T follicular helper cell (primary cell): ENCODE data around the gene CCDC124.

Experiments used
- DNase-seq: peaks from one replicate; pipeline ENCODE4 v3.0.0-alpha.2; 2020; ENCODE audit warnings: low read depth

CCDC124 gene

DNA sequence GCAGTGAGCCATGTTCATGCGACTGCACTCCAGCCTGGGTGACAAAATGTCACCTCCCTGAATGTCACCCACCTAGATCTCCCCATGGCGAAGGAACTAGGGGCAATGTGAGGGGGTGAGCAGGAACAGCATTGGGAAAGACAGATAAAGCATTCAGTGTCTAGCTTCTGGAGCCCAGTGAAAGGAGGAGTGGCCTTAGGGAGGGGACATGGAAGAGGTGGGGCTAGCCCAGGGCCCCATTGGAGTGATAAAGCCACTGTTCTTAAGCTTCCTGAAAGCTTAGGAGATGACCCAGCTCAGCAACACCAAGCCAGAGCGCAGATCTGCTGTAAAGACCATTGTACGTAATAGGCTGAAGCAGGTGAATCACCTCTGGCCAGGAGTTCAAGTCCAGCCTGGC, 21.1 kb downstream of the CCDC124 start:
- DNase-seq, result no peak

DNA sequence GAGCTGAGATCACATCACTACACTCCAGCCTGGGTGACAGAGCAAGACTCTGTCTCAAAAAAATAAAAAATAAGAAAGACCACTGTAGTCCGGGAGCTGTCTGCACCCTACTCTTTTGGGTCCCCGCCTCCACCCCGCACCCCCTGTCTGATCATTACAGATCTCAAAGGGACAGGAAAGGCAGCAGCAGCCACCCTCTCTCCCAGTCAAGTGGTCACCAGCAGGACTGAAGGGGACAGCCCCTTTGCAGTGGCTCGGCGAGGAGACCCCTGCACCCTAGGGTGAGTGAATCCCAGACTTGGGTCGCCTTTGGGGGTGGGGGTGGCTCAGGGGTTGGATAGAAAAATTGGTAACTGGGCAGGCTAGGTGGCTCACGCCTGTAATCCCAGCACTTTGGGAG, 21.6 kb downstream of the CCDC124 start:
- no peak for DNase-seq

DNA sequence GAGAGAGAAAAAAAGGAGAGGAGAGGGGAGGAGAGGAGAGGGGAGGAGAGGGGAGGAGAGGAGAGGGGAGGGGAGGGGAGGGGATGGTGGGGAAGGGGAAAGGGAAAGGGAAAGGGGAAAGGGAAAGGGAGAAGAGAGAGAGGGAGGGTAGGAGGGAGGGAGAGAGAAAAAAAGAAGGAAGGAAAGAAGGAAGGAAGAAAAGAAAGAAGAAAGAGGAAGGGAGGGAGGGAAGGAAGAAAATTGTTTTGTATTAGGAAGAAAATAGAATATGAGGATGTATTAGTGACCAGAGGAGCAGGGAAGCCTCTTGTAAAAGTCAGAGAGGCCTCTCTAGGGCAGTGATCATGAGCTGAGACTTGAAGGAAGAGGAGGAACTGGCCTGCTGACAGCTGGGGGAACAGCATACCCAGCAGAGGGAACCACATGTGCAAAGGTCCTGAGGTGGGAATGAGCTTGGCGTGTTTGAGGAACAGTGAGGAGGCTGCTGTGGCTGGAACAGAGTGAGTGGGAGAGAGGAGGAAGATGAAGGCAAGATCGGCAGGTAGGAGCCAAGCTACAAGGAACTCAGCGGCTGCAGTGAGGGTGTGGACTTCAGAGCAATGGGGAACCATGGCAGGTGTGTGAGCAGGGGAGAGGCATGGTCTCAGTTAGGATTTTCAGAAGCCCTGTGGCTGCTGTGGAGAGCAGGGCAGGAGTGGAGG, 24.5 kb downstream of the CCDC124 start:
- no peak for DNase-seq

DNA sequence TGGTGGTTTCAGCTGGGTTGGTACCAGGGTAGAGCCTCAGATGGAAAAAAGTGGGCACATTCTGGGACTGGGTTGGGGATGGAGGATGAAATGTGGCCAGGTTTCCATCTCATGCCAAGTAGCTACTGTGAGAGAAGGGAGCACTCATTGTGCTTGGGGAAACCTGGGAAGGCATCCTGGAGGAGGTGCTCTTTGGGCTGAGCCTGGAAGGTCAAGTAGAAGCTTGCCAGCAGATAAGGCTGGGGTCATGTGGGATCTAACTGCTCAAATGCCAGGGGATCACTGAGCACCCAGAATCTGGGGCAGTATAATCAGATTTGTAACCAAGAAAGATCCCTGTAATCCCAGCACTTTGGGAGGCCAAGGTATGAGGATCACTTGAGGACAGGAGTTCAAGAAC, 25.1 kb downstream of the CCDC124 start:
- no peak for DNase-seq

DNA sequence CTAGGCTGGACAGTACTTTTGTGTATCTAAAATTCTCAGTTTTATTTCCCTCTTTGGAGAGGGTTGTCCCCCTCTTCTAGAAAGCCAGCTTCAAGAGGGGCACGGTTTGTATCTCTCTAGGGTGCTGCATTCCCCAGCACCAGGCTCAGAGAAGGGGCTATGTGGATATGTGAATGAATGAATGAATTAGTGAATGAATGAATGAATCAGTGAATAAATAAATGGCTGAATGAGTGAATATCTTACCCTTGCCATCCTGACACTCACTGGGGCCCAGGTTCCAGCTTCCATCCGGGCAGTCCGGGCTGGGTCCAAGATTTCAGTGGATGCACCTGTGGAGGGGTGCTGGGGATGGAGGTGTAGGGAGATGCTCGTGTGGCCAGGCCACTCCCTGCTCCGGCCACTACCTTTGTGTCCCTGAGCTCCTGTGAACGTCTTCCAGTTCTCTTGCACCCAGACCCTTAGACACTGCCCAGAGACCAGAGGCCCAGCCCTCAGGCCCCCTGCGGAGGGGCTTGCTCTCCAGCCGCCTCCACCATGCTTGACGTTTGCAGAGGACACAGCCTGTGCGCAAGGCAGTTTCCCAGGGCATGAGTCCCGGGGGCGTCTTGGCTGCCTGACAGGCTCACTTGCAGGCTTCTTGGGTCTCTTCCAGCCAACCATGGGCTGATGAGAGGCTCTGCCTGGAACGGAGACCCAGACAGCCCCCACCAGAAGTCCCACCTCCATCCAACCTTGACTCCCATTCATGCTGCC, 31.3 kb downstream of the CCDC124 start:
- no peak for DNase-seq

DNA sequence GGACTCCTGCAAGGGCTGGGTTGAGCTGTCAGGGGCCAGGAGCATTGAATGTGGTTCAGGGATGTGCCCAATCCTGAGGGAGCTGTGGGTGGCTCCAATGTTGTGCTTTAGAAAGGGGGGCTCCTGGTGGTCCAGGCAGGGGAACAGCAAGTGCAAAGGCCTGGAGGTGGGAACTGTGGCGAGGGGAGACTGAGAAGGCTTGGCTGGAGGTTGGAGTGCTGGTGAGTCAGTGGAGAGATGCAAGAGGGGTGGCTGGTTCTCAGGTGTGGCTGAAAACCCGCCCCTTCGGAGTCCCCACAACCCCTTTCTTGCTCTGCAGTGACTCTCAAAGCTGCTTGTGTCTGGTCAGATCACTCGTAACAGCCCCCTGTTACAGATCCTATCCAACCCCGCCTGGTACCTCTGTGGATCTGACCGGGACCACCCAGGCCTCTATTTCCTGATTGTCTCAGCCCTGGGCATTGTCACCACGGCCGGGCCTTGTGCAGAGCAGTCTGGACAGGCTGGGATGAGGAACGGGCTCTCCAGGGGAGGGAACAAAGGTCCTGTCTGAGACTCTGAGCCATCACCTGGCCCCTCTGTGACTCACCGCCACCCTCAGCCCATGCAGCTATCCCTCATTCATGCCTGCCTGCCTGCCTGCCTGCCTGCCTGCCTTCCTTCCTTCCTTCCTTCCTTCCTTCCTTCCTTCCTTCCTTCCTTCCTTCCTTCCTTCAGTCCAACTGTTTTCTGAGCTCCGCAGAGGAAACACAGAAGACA, 32.7 kb downstream of the CCDC124 start:
- DNase-seq, result no peak

DNA sequence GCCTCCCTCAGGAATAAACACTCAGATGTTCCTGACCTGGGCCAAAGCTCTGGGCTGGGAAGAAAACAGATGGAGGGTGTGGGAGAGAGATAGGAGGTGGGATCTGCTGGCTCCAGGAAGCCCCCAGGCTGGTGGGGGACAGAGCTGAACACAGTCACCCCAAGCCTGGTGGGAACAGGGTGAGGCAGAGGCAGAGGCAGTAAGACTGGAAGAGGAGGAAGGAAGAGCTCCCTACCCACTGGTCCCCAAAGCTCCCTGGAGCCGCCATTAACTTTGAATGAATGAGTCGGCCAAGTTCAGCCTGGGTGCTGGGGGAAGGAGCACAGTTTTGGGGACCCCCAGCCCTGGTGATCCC, 33.3 kb downstream of the CCDC124 start:
- no peak for DNase-seq

DNA sequence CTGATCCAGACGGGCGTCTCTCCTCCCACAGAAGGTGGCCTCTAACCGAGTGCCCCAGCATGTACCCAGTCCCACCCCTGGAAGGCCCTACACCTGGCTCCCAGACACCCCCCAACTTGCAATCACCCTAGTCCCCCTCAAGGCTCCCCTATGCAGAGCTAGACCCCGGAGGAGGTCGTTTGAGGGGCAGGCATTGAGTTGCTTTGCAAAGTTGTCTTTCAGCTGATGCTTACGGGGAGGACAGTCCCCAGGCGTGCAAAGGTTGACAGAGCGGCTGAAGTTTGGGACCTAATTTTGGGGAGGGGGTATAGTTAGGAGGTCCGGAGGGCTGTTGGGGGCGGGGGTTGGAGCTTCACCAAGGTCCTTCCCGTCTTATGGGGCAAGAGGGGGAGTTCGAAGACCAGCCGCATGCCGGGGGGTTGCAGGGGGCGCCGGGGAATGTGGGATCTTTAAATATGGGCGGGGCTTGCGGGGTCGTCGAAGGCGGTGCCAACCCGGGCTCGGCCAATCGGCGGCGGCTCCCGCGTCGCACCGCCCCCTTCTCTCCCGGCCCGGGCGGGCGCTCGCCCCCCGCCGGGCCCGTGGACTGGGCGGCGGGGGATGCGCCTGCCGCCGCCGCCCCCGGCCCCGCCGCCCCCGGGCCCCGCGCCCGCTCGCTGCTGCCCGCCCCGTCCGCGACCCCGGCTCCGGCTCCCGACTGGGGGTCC, 33.9 kb downstream of the CCDC124 start, which contains the start of gene KCNN1:
KCNN1 (plus strand) TSS at position 558 of the 707 bp plus-strand sequence. CDS start 6,782 bp downstream, outside the sequence.
- no peak for DNase-seq

DNA sequence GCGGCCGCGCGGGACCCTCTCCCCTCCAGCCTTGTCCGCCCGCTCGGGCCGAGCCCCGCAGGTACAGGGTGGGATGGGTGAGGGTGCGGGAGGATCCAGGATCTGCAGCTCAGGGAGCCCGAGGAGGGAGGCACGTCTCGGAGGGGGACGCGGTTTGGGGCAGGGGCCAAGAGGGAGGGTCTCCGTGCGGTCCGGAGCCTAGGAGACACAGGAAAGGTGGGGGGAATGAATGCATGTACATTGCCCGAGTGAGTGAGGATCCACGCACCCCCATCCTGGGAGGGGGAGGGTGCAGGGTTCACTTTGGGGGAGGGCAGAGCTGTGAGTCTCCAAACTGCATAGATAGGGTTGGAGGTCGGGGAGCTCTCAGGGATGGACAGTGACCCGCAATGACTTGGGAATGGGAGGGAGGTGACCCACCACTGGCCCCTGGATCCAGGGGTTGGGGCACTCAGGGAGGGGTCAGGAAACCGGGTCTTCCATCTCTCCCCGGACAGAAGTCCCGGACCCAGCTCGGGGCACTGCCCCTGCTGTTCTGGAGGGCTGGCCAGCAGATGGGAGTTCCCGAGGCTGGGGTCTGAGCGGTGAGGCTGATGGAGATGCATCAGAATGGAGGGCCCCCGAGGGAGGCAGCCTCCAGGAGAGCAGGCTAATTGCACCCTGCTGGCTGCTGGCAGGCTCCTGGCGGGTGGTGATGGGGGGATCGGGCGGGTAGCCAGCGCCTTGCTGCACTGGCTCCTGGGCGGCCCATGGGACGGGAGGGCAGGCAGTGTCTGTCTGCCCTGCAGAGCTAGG, 34.6 kb downstream of the CCDC124 start:
- no peak for DNase-seq

DNA sequence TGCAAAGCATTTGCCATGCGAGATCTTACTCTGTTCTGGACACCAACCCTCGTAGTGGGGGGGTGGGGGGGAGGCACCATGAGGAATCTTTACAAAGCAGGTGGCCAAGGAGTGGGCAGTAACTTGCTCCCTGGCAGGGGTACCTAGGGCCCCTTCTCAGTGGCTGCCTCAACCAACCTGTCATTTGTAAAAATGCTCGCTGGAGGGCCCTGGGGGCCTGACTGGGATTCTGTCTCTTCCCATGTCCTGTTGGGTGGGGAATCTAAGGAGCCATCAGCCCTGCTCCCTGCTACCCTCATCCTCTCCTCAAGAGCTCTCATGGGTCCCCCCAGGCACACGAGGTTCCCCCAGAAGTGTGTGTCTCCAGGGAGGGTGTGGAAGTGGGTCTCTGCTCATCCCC, 35.5 kb downstream of the CCDC124 start:
- no peak for DNase-seq

DNA sequence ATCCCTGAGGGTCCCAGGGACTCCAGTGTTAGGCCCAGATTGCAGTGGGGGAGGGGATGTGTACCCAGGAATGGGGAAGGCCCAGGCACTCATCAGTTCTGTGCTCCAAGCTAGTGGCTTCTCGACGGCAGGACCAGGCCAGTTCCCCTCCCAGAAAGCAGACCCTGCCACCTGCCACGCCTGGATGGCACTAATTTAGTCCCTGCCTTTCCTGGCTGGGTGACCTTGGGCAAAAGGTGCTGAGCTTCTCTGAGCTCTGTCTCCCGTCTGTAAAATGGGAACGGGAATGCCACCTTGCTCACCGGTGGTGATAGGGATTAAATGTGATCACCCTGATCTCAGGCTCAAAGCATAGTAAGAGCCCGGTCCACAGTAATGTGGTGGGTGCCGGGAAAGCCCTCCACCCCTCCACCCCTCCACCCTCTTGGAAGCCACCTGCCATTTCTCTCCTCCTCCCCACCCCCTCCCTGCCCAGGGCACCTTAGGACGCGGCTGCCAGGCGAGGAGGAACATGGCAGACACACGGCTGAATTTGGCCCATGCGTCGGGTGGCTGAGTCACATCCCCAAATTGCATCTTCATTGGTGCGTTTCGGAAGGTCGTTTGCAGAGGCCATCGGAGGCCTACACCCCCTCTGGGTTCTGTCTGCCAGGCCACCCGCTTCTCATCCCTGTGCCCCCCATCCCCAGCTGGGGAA, 36.4 kb downstream of the CCDC124 start:
- no peak for DNase-seq

DNA sequence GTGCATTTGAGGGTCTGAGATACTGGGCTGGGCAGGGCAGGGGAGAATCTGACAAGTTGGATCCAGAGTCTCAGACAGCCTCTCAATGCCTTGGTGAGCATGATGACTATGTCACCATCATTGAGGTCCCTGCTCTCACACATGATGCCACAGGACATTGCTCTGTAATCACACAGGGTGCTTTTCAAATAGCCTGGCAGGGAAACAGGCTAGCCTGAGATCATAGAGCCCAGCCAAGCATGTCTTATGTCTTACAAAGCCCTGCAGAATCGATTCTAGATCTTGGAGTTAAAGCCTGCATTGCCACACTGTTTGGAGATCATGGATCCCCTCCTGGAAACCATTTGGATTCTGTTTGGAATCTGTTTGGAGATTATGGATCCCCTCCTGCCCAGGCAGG, 39.4 kb downstream of the CCDC124 start:
- no peak for DNase-seq

DNA sequence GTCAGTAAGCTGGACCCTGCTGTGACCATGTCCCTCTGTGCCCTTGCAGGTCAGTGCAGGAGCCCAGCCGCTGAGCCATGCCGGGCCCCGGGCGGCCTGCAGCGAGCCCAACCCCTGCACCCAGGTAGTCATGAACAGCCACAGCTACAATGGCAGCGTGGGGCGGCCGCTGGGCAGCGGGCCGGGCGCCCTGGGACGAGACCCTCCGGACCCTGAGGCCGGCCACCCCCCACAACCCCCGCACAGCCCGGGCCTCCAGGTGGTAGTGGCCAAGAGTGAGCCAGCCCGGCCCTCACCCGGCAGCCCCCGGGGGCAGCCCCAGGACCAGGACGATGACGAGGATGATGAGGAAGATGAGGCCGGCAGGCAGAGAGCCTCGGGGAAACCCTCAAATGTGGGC, 40.9 kb downstream of the CCDC124 start:
- DNase-seq, result no peak

DNA sequence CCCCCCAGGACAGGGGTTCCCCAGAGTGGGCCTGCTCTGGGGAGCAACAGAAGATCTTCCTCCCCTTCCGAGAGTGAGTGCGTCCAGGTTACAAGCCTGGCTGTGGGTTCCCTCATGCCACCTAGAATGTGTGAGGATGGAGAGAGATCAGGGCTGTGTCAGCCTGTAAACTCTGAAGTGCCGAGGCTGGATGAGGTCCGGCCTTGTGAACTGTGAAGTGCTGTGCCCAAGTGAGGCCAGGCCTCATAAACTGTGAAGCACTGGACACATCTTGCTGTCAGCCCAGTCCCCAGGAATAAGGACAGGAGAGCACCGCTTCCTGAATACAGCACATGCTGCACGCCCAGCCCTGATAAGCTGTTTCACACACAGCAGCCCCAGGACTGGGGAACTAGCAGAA, 41.7 kb downstream of the CCDC124 start:
- DNase-seq, result no peak

DNA sequence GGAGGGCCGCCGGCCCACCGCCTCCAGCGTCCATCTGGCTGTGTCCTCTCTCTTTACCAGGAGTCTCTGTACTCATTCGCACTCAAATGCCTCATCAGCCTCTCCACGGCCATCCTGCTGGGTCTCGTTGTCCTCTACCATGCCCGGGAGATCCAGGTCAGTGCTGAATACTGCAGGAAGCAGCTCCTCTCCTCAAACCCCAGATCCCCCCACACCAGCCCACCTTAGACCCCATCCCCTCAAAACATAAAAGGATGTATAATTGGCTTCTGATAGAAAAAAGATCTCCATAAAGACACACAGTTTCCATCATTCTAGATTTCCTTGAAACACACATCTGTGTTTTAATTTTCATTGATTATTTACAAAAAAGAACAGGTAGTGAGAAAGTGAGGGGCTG, 42.2 kb downstream of the CCDC124 start:
- DNase-seq, result no peak

DNA sequence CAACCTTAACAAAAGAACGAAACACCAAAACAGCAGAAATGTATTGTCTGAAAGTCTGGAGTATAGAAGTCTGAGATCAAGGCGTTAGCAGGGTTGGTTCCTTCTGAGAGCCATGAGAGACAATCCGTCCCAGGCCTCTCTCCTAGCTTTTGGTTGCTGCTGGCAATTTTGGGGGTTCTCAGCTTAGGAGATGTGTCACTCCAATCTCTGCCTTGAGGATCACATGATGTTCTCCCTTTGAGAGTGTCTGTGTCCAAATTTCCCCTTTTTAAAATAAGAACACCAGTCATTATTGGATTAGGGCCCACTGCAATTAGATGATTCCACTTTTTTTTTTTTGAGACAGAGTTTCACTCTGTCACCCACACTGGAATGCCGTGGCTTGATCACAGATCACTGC, 44.2 kb downstream of the CCDC124 start:
- no peak for DNase-seq

DNA sequence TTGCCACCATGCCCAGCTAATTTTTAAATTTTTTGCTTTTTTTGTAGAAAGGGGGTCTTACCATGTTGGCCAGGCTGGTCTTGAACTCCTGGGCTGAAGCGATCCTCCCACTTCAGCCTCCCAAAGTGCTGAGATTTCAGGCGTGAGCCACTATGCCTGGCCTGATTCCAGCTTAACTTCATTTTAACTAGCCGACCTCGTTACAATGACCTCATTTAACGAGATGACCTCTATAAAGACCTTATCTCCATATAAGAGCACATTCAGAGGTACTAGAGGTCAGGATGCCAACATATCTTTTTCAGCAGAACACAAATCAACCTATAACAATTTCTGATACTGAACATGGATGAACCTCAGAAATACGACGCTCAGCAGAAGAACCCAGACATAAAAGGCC, 44.7 kb downstream of the CCDC124 start:
- no peak for DNase-seq

DNA sequence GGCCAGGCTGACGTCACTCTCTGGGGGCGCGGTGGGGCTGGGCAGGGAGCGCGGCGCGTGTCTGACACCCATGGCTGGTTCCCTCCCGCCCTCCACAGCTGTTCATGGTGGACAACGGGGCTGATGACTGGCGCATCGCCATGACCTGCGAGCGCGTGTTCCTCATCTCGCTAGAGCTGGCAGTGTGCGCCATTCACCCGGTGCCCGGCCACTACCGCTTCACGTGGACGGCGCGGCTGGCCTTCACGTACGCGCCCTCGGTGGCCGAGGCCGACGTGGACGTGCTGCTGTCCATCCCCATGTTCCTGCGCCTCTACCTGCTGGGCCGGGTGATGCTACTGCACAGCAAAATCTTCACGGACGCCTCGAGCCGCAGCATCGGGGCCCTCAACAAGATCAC, 48.8 kb downstream of the CCDC124 start:
- DNase-seq, result no peak

DNA sequence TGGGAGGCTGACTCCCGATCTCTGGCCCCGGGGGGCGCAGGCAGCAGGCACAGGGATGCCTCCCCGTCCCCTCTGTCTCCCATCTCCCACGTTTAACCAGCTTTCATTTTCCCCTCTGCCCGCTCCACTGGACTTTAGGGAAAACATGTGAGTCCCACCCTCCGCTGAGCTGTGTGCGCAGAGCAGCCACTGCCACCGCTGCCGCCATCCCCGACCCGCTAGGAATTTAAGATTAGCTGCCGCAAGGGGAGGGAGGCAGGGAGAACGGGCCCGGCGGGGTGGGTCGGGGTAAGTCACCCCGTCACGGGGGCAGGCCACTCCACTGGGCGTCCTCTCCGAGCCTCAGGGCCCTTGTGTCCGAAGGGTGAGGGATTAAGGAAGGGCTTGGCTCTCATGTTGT, 49.6 kb downstream of the CCDC124 start:
- DNase-seq, result no peak

DNA sequence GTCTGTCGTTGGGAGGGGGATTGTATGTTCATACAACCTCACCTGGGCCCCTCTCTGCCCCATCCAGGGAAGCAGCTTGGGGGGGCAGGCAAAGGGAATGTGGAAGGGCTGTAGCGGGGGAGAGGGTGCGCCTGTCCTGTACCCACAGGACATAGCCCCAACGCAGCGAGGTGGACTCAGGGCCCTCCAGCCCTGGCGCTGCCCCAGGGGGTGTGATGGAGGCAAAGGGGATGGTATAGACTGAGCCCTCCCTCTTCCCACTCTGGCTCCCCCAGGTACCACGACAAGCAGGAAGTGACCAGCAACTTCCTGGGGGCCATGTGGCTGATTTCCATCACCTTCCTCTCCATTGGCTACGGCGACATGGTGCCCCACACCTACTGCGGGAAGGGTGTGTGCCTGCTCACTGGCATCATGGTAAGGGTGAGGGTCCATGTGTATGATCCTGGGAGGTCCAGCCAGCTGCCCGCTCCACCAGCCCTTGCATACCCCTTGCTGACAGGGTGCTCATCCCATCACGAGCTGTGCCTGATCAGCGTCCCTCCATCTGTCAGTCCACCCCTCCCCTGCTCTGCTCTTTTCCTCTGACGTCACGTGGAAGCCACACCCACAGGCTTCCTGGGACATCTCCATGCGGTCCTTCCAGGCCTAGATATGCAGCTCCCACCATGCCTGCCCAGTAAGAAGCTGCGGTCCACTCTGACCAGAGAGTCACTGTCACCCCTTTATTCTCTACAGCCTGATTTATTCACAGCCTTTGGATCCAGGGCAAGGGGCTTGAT, 52.4 kb downstream of the CCDC124 start:
- DNase-seq, result no peak
